ENCODE results near the gene ARHGEF10L. TPM values are rescaled to one million over a fixed set of nuclear protein-coding genes. Genes with fewer than 3 reads are reported as not detected.
A peak's percentile ranks its signal among the peaks of the same experiment; 100 is the strongest.
"Not testable (repeated sequence)": the region's sequence is repeated elsewhere in the genome, so short reads cannot be mapped to it uniquely, and the experiment has no call there.

Gene ARHGEF10L
- 100 to 1,000 TPM in 1 of 2 donors, 10 to 100 TPM in 1; 91.0 to 151 TPM for total RNA-seq
- long read RNA-seq, partial matches to known transcripts: 125 of 151 reads
- long read RNA-seq, other reads (novel, unspliced or antisense): 25 of 151 reads

- ATAC-seq (peak; percentile 29), DNase-seq (peak in 1 of 2 donors; percentile 42)
- intact Hi-C loops (cut with DNase I, micrococcal nuclease): no loop called here
These were observed at the start of gene ARHGEF10L for GRCh38 chr1:17539477-17540254. Gene ARHGEF10L, plus strand, starts transcription at chr1:17539698. Its CDS starts 40,898 bp downstream, at chr1:17580596.

DNA sequence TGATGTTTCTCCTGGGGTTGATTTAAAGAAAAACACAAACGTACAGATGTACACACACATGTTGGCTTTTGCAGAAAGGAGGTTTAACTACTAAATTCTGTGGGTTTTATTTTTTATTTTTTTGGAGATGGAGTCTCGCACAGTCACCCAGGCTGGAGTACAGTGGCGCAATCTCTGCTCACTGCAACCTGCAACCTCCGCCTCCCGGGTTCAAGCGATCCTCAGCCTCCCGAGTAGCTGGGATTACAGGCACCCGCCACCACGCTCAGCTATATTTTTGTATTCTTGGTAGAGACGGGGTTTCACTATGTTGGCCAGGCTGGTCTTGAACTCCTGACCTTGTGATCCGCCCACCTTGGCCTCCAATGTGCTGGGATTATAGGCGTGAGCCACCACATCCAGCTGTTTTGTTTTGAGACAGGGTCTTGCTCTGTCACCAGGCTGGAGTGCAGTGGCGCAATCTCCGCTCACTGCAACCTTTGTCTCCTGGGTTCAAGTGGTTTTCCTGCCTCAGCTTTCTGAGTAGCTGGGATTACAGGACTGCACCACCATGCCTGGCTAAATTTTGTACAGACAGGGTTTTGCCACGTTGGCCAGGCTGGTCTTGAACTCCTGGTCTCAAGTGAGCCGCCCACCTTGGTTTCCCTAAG is 49.6 kb upstream of the ARHGEF10L start:
- ATAC-seq, DNase-seq: not testable (repeated sequence)
- intact Hi-C loops (cut with DNase I, micrococcal nuclease): loop anchor here in 1 of 2 donors (5.0 kb wide), 1 partner anchor 122 kb away; no protein-coding TSS in a partner anchor

- not testable (repeated sequence) for ATAC-seq, DNase-seq
- intact Hi-C loops (cut with DNase I, micrococcal nuclease): loop anchor here in 1 of 2 donors (5.0 kb wide), 1 partner anchor 122 kb away; no protein-coding TSS in a partner anchor
These were observed 48.8 kb upstream of the ARHGEF10L start for GRCh38 chr1:17490667-17491066.

GRCh38 chr1:17494114-17494729 is 45.3 kb upstream of the ARHGEF10L start:
- DNase-seq: peak; percentile 44 to 76
- peak; percentile 79 for ATAC-seq
- intact Hi-C loops (cut with DNase I, micrococcal nuclease): loop anchor here in 1 of 2 donors (5.0 kb wide), 1 partner anchor 118 kb away; no protein-coding TSS in a partner anchor

DNA sequence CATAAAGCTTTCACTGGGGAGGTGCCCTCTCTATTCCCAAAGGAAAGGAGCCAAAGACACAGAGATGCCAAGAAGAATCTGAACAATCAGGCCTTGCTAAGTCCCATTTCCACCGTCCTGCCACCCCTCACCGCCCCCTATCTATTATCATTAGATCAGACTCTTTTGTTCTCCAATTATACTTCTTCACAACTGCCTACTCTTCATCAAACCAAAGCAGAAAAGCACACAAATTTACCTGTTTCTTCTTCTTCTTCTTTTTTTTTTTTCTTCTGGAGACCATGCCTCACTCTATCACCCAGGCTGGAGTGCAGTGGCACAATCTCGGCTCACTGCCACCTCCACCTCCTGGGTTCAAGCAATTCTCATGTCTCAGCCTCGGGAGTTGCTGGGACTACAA is 43.1 kb upstream of the ARHGEF10L start:
- ATAC-seq (no peak), DNase-seq (no peak)
- intact Hi-C loops (cut with DNase I, micrococcal nuclease): no loop called here

DNA sequence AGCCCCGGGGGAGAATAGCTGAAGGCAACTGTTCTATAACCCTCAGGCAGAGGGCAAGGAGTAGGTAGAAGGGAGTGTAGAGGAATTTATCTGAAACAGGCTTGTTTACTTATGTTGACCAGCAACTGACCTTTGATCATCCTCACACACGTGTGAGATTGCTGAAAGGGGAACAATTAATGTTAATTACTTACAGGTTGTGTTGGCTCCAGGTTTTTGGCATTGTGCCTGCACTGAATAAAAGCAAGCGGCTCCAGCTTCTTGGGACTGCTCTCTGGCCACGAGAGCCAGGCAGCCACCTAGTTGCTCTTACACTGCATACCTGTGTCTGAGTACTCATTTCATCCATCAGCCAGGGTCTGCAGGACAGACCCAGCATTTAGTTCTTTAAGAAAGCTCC is 41.3 kb upstream of the ARHGEF10L start:
- intact Hi-C loops (cut with DNase I, micrococcal nuclease): no loop called here
- peak; percentile 54 for ATAC-seq

DNA sequence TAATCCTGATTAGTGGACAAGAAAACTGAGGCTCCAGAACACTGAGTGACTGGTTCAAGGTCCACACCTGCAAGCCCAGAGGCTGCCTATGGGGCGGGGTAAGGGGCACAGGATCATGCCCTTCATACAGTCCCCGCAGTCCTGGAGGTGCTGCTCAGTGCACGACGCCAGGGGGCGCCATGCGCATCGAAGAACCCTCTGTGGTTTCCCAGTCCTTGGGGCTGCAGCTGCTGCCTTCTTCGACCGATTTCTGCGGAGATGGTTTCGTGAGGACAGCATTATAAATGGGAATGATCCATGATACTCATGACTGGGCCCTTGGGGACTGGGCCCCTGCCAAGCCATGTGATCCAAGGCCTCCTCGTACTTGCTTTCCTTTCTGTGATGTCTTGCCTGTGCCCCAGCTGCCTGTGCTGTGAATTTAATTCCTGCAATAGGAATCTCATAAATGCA is 37.1 kb upstream of the ARHGEF10L start:
- peak; percentile 87 to 91 for DNase-seq
- ATAC-seq: peak; percentile 88
- intact Hi-C loops (cut with DNase I, micrococcal nuclease): loop anchor here in 1 of 2 donors (5.0 kb wide), 1 partner anchor 105 kb away; no protein-coding TSS in a partner anchor

More for the DNA sequence above, 41.3 kb upstream of the ARHGEF10L start:
- DNase-seq: peak in 1 of 2 donors; percentile 53

- ATAC-seq (peak; percentile 61), DNase-seq (no peak)
- intact Hi-C loops (cut with DNase I, micrococcal nuclease): loop anchor here in 1 of 2 donors (5.0 kb wide), 1 partner anchor 104 kb away; no protein-coding TSS in a partner anchor
These were observed 36.4 kb upstream of the ARHGEF10L start for GRCh38 chr1:17503146-17503545.

GRCh38 chr1:17507200-17507599 is 32.3 kb upstream of the ARHGEF10L start:
- intact Hi-C loops (cut with DNase I, micrococcal nuclease); DNase-seq; ATAC-seq: not testable (repeated sequence)

GRCh38 chr1:17507915-17508314 is 31.6 kb upstream of the ARHGEF10L start:
- intact Hi-C loops (cut with DNase I, micrococcal nuclease): no loop called here
- DNase-seq (no peak), ATAC-seq (peak; percentile 37)

DNA sequence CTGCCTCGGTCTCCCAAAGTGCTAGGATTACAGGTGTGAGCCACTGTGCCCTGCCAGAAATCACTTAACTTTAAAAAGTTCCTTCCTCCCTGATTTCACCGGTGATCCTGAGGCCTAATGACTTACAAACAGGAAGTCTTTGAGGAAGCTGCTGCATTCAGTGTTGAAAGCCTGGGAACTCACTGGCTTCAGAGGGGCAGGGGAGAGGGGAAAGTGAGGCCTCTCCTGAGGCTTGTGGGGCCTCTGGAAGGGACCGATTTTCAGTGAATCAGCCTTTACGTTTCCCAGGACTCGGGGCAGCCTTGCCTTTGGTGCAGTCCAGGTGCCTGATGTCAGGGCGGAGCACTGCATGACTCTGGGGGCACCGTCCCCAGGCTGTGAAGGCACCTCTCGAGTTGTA is 30.1 kb upstream of the ARHGEF10L start:
- intact Hi-C loops (cut with DNase I, micrococcal nuclease): no loop called here
- no peak for DNase-seq
- peak; percentile 37 for ATAC-seq

DNA sequence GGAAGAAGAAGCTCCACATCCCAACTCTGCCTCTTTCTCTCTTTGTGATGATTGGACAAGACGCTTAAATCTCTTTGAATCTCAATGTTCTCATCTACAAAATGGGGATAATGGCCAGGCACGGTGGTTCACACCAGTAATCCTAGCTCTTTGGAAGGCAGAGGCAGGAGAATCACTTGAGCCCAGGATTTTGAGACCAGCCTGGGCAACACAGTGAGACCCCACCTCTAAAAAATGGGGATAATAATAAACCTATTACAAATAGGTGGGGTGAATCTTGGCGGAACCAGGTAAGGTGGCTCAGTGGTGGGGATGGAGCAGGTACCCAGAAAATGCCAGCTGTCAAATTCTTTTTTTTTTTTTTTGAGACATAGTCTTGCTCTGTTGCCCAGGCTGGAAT is 29.4 kb upstream of the ARHGEF10L start:
- intact Hi-C loops (cut with DNase I, micrococcal nuclease): no loop called here
- ATAC-seq: no peak
- no peak for DNase-seq

DNA sequence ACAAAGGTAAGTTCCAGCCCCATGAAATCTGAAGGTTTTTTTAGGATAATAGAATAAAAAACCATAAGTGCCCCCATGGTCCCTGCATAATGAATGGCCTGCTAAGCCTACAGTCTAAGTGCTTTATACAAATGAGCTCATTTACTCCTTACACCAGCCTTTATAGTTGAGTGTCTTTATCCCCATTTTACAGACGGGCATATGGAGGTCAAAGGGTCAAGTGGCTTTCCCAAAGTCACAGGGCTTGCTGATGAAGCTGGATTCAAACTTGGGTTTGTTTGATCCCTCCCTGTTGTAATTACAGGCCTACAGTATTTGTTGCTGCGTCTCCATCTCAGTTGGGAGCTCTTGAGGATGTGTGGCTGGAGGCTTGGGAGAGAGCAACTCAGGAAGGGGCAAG is 28.3 kb upstream of the ARHGEF10L start:
- no peak for ATAC-seq
- intact Hi-C loops (cut with DNase I, micrococcal nuclease): no loop called here
- DNase-seq: no peak

DNA sequence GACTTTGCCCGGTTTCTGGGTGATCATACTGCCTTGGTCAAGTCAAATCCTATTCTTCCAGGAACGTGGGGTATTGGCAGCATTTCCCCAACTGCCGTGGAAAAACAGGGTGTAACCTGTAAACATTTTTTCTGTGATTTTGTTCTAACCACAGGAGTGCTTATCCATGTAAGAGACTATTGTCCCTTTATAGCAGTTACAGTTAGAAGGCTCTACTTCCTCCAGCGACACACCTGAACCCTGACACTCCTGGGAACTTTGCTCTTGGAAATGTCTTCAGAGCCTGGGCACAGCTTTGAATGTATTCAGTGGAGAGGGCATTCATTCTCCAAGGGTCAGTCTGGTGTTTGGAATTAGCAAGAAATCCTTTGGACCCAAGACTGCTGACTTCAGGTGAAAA is 26.4 kb upstream of the ARHGEF10L start:
- intact Hi-C loops (cut with DNase I, micrococcal nuclease): no loop called here
- DNase-seq (peak; percentile 59 to 64), ATAC-seq (peak; percentile 76)

GRCh38 chr1:17514776-17515175 is 24.7 kb upstream of the ARHGEF10L start:
- peak; percentile 1 for ATAC-seq
- intact Hi-C loops (cut with DNase I, micrococcal nuclease): no loop called here
- no peak for DNase-seq

DNA sequence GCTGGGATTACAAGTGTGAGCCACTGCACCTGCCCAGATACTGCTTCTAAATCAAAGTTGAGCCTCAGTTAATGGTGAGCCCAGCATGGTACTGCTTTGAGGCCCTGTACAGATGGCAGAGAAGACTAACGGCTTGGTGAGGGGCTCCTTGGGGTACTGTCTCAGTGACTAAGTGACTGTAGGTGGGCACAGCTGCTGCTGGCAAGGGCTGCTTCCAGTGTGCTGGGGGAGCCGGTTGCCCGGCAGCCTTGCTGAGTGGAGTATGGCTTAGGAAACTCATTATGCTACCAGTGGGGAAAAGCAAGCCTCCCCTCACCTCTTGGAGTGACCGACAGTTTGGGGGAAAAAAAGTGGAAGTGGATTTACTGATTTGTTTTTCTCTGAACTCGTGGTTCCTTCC is 23.6 kb upstream of the ARHGEF10L start:
- no peak for DNase-seq
- intact Hi-C loops (cut with DNase I, micrococcal nuclease): no loop called here
- no peak for ATAC-seq

GRCh38 chr1:17516303-17517214 is 22.9 kb upstream of the ARHGEF10L start:
- intact Hi-C loops (cut with DNase I, micrococcal nuclease): no loop called here
- ATAC-seq: peak; percentile 61
- DNase-seq: peak; percentile 73 to 89

- intact Hi-C loops (cut with DNase I, micrococcal nuclease): no loop called here
- ATAC-seq: peak; percentile 72
- DNase-seq: peak; percentile 80 to 90
These were observed 19.5 kb upstream of the ARHGEF10L start for GRCh38 chr1:17520041-17520440.

Measured in left colon (tissue), 2 donors.